Upper lobe of left lung (tissue), 6 donors: Measurements from ENCODE around the gene OR51A4. TPM values are rescaled to one million over a fixed set of nuclear protein-coding genes. Genes with fewer than 3 reads are reported as not detected.

Experiments used
- ATAC-seq, 2 donors: fragments of 200-7000 bp; cut with Tn5 transposase; one replicate each; pipeline ENCODE4 v1.9.1; 2022; ENCODE audit warnings: mild to moderate bottlenecking in 2 of 2, moderate library complexity in 2 of 2; ENCODE audit not compliant: low FRiP score in 2 of 2
- DNase-seq, 2 donors: peaks; one replicate each; pipeline ENCODE4 v3.0.0-alpha.2; 2019 to 2020
- H3K27ac ChIP-seq, 4 donors: fragments of 200-600 bp; sonication (generic); one replicate each; pipeline ENCODE4 v1.5.1; 2016 to 2019
- H3K27me3 ChIP-seq, 4 donors: fragments of 200-600 bp; sonication (generic); one replicate each; pipeline ENCODE4 v1.5.1; 2017 to 2019
- H3K36me3 ChIP-seq, 4 donors: fragments of 200-600 bp; sonication (generic); one replicate each; pipeline ENCODE4 v1.5.1; 2016 to 2019
- H3K4me1 ChIP-seq, 4 donors: fragments of 200-600 bp; sonication (generic); one replicate each; pipeline ENCODE4 v1.5.1; 2018 to 2019
- H3K4me3 ChIP-seq, 4 donors: fragments of 200-600 bp; sonication (generic); one replicate each; pipeline ENCODE4 v1.5.1; 2017 to 2019; ENCODE audit warnings: mild to moderate bottlenecking in 2 of 4, moderate library complexity in 1 of 4
- H3K9me3 ChIP-seq, 4 donors: fragments of 200-600 bp; sonication (generic); one replicate each; pipeline ENCODE4 v1.5.1; 2018 to 2019
- CTCF ChIP-seq, 6 experiments: fragments of 450-650 bp in 4 of 6; fragments of 200-600 bp in 2 of 6; sonication (generic) in 2 of 6; IDR thresholded peaks; one replicate each; pipeline ENCODE4 v1.5.1; 2016 to 2019; ENCODE audit warnings: antibody characterized with exemption in 6 of 6
- EP300 ChIP-seq, 4 donors: sonication (generic); formaldehyde crosslinking; IDR thresholded peaks; one replicate each; pipeline ENCODE4 v1.5.1; 2017; ENCODE audit warnings: antibody characterized with exemption in 4 of 4, control low read depth in 2 of 4
- POLR2A ChIP-seq, 4 donors: fragments of 450-650 bp; IDR thresholded peaks; one replicate each; pipeline ENCODE4 v1.5.1; 2016 to 2017; ENCODE audit warnings: antibody characterized with exemption in 4 of 4, mild to moderate bottlenecking in 2 of 4
- POLR2AphosphoS5 ChIP-seq, 2 donors: sonication (generic); formaldehyde crosslinking; IDR thresholded peaks; one replicate each; pipeline ENCODE4 v1.5.1; 2017; ENCODE audit warnings: antibody characterized with exemption in 2 of 2
- WGBS, 2 donors: methylation state at CpG; one replicate each; pipeline ENCODE4 v1.1.5; 2017 to 2018; 5-methylcytosine and 5-hydroxymethylcytosine counted together
- total RNA-seq, 6 donors: library from RNA; depleted of rRNA in 4 of 6; stranded (reverse); fragments of >200 nt in 4 of 6; gene quantifications; one replicate each; pipeline versions ENCODE4 v1.1.0 to v1.2.1, GENCODE V29; 2016 to 2021
- donor health status: DM: no; HTN: no; CAD: no; lungs with moderate emphysema.
- donor health status: DM: no; HTN: yes; CAD: no; lungs with severe emphysema.

OR51A4 gene
- total RNA-seq, 6 donors from 2014 or later: not detected

- no peaks in the 10 kb centered on the region for H3K4me1 ChIP-seq
- no peaks in the 10 kb centered on the region for H3K27me3 ChIP-seq
- ATAC-seq (no peak), DNase-seq (no peak)
- H3K4me3 ChIP-seq: no peak overlapping the region
- TF ChIP-seq EP300 (IDR thresholded peaks at IDR 0.05) (no peak), CTCF (IDR thresholded peaks at IDR 0.05) (no peak), POLR2A (IDR thresholded peaks at IDR 0.05) (no peak), POLR2AphosphoS5 (IDR thresholded peaks at IDR 0.05) (no peak)
- 75 to 77% methylated on average over 3 of the region's 3 CpGs for WGBS, 2 donors
- H3K9me3 ChIP-seq: no peaks in the 10 kb centered on the region
- no peak overlapping the region for H3K27ac ChIP-seq
- H3K36me3 ChIP-seq: no peaks in the 10 kb centered on the region
Observed at GRCh38 chr11:4936745-4937144, 10.7 kb downstream of the OR51A4 start.

GRCh38 chr11:4932751-4933150 lies 14.7 kb downstream of the OR51A4 start:
- TF ChIP-seq EP300 (IDR thresholded peaks at IDR 0.05) (no peak), POLR2A (IDR thresholded peaks at IDR 0.05) (no peak)
- ATAC-seq: no peak

GRCh38 chr11:4926608-4927007 lies 20.8 kb downstream of the OR51A4 start:
- H3K27me3 ChIP-seq: no peaks in the 10 kb centered on the region
- no peak overlapping the region for H3K27ac ChIP-seq
- H3K4me3 ChIP-seq: no peak overlapping the region
- no peak for DNase-seq
- H3K36me3 ChIP-seq: no peaks in the 10 kb centered on the region
- H3K9me3 ChIP-seq: no peaks in the 10 kb centered on the region
- no peak for TF ChIP-seq CTCF (IDR thresholded peaks at IDR 0.05)
- TF ChIP-seq POLR2AphosphoS5 (IDR thresholded peaks at IDR 0.05): no peak
- TF ChIP-seq POLR2A (IDR thresholded peaks at IDR 0.05): no peak
- no peak for TF ChIP-seq EP300 (IDR thresholded peaks at IDR 0.05)
- no peaks in the 10 kb centered on the region for H3K4me1 ChIP-seq
- ATAC-seq: no peak

More at GRCh38 chr11:4932751-4933150, 14.7 kb downstream of the OR51A4 start:
- Histone ChIP-seq H3K27ac (no peak overlapping the region), H3K4me3 (no peak overlapping the region), H3K4me1 (no peaks in the 10 kb centered on the region), H3K27me3 (no peaks in the 10 kb centered on the region), H3K36me3 (no peaks in the 10 kb centered on the region), H3K9me3 (no peaks in the 10 kb centered on the region)
- DNase-seq: no peak
- WGBS, 2 donors: 75% methylated on average over 4 of the region's 4 CpGs

GRCh38 chr11:4924239-4924638 lies 23.2 kb downstream of the OR51A4 start, which contains the start of gene OR51G1:
Gene OR51G1 (minus strand): TSS chr11:4924339. CDS start chr11:4924339, 0 bp downstream.
- Histone ChIP-seq H3K36me3 (no peaks in the 10 kb centered on the region), H3K27ac (no peak within 1 kb of the TSS), H3K27me3 (no peaks in the 10 kb centered on the region), H3K4me1 (no peaks in the 10 kb centered on the region), H3K9me3 (no peaks in the 10 kb centered on the region), H3K4me3 (no peak within 1 kb of the TSS)
- no peak for TF ChIP-seq CTCF (IDR thresholded peaks at IDR 0.05)
- no peak for TF ChIP-seq POLR2AphosphoS5 (IDR thresholded peaks at IDR 0.05)
- no peak for TF ChIP-seq POLR2A (IDR thresholded peaks at IDR 0.05)
- no peak for TF ChIP-seq EP300 (IDR thresholded peaks at IDR 0.05)
- 79 to 90% methylated on average over 1 of the region's 1 CpG for WGBS, 2 donors
- ATAC-seq: no peak
- no peak for DNase-seq

- Histone ChIP-seq H3K9me3 (no peaks in the 10 kb centered on the region), H3K4me3 (no peak overlapping the region), H3K36me3 (no peaks in the 10 kb centered on the region), H3K27me3 (no peaks in the 10 kb centered on the region), H3K4me1 (no peaks in the 10 kb centered on the region), H3K27ac (no peak overlapping the region)
- ATAC-seq (no peak), DNase-seq (no peak)
- 51 to 65% methylated on average over 1 of the region's 1 CpG for WGBS, 2 donors
- no peak for TF ChIP-seq POLR2A (IDR thresholded peaks at IDR 0.05)
- TF ChIP-seq CTCF (IDR thresholded peaks at IDR 0.05): no peak
- no peak for TF ChIP-seq POLR2AphosphoS5 (IDR thresholded peaks at IDR 0.05)
- no peak for TF ChIP-seq EP300 (IDR thresholded peaks at IDR 0.05)
Observed at GRCh38 chr11:4922304-4922703, 25.1 kb downstream of the OR51A4 start.
